Progenitor cell of endocrine pancreas (in vitro differentiated cells): ENCODE results near the gene EHF. TPM values are rescaled to one million over a fixed set of nuclear protein-coding genes. Genes with fewer than 3 reads are reported as not detected.

ENCODE experiments used
- DNase-seq: peaks from one replicate; pipeline ENCODE4 v3.0.0; 2021; ENCODE audit warnings: low spot score; ENCODE audit not compliant: unreplicated experiment
- H3K27ac Mint-ChIP-seq: 2 replicates; pipeline ENCODE4 v1.8.0; 2021; ENCODE audit warnings: mild to moderate bottlenecking, moderate library complexity, mixed read lengths
- H3K27me3 Mint-ChIP-seq: 2 replicates; pipeline ENCODE4 v1.8.0; 2021; ENCODE audit warnings: mixed read lengths
- H3K36me3 Mint-ChIP-seq: 2 replicates; pipeline ENCODE4 v1.8.0; 2022; ENCODE audit warnings: mixed read lengths; ENCODE audit not compliant: insufficient read depth
- H3K4me1 Mint-ChIP-seq: 2 replicates; pipeline ENCODE4 v1.8.0; 2021; ENCODE audit warnings: low read depth, mixed read lengths
- H3K4me3 Mint-ChIP-seq: 2 replicates; pipeline ENCODE4 v1.8.0; 2021; ENCODE audit warnings: low read depth, mild to moderate bottlenecking, moderate library complexity, mixed read lengths
- H3K9me3 Mint-ChIP-seq: 2 replicates; pipeline ENCODE4 v1.8.0; 2021; ENCODE audit warnings: low read depth, mixed read lengths
- total RNA-seq: library from RNA; stranded (reverse); gene quantifications from 2 replicates; pipeline ENCODE4 v1.2.1, GENCODE V29; 2021
- TF ChIP-seq, protein P1 (sequence below): fragments of 200-600 bp; sonication (generic); IDR thresholded peaks from one replicate; pipeline ENCODE4 v1.5.0; 2021; ENCODE audit warnings: antibody characterized with exemption, mild to moderate bottlenecking; ENCODE audit not compliant: unreplicated experiment

Gene EHF
- total RNA-seq, 1 donor from 2014 or later, result 18.6 TPM

DNA sequence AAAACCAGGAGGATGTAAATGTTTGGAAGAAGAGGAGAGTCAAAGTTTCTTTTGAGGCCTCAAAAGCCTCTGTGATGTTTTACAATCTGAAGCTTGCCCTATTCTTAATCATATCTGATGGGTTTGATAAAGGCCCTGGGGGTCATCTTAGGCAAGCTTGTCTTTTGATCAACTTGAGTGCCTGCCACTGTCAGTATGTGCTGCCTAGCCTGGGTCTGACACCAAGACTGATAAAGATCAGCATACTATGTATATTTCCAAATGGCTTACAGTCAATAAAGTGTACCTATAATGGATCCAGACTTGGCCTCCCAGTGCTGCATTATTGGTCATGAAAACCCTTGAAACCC, 12.7 kb downstream of the EHF start:
- Mint-ChIP-seq H3K4me3 (peak overlapping the region; percentile 57), H3K9me3 (no peaks in the 10 kb centered on the region), H3K4me1 (peaks cover 64% of the 10 kb centered on the region), H3K27me3 (no peaks in the 10 kb centered on the region), H3K36me3 (no peaks in the 10 kb centered on the region), H3K27ac (peak overlapping the region; percentile 98)
- TF ChIP-seq, protein P1, sequence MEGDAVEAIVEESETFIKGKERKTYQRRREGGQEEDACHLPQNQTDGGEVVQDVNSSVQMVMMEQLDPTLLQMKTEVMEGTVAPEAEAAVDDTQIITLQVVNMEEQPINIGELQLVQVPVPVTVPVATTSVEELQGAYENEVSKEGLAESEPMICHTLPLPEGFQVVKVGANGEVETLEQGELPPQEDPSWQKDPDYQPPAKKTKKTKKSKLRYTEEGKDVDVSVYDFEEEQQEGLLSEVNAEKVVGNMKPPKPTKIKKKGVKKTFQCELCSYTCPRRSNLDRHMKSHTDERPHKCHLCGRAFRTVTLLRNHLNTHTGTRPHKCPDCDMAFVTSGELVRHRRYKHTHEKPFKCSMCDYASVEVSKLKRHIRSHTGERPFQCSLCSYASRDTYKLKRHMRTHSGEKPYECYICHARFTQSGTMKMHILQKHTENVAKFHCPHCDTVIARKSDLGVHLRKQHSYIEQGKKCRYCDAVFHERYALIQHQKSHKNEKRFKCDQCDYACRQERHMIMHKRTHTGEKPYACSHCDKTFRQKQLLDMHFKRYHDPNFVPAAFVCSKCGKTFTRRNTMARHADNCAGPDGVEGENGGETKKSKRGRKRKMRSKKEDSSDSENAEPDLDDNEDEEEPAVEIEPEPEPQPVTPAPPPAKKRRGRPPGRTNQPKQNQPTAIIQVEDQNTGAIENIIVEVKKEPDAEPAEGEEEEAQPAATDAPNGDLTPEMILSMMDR, result no peak
- no peak for DNase-seq

DNA sequence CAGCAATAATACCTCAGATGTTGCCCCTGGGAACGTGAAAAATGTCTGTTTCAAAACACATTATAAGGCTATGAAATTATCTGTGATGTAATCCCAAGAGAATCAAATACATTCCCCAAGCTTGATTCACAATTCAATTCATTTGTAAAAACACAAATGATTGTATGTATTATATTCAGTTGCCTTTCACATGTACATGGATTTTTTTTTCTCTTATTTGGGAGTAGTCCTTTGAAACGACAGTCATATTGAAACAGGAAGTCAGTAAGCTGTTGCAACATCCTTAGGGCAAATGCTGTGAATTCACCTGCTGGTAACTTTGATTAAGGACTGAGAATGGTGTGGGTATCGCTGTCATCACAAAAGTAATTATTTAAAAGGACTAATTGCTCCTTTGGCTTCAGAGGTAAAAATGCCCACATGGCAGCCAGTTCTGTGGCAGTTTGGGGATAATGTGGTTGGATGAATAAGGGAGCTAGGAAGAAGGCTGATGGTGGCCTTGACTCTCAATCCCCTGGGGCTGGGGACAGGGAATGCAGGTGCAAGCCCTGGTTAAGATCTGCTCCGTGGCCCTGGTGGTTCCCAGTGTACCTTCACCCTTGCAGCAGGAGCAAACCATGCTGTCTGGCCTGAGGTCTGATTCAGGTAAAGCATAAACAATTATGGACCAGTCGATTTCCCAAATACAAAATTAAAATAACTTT, 13.2 kb downstream of the EHF start:
- no peak overlapping the region for H3K4me3 Mint-ChIP-seq
- H3K9me3 Mint-ChIP-seq, result no peaks in the 10 kb centered on the region
- H3K27ac Mint-ChIP-seq, result peak overlapping the region; percentile 45

DNA sequence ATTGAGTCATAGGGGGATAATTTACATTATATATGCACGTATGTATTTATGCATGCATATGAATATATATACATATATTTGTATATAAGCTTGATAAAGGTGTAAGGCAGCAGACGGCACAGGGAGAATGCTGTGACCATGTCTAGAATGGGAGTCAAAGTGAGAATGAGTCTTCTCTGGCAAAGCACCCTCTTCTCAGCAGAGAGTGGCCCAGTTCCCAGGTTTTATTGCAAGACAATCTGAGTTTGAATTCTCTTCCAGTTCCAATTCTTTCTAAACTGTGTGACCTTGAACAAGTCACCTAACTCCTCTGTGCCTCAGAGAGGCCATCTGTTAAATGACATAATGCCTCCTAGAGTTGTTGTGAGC, 13.8 kb downstream of the EHF start:
- Mint-ChIP-seq H3K4me3 (no peak overlapping the region), H3K9me3 (no peaks in the 10 kb centered on the region), H3K27me3 (no peaks in the 10 kb centered on the region), H3K36me3 (no peaks in the 10 kb centered on the region), H3K4me1 (peaks cover 64% of the 10 kb centered on the region), H3K27ac (no peak overlapping the region)
- TF ChIP-seq, protein P1, result no peak
- no peak for DNase-seq

More for the DNA sequence above, 13.2 kb downstream of the EHF start:
- H3K4me1 Mint-ChIP-seq, result peaks cover 65% of the 10 kb centered on the region
- DNase-seq, result no peak
- H3K27me3 Mint-ChIP-seq, result no peaks in the 10 kb centered on the region
- H3K36me3 Mint-ChIP-seq, result no peaks in the 10 kb centered on the region
- TF ChIP-seq, protein P1, result peak; percentile 6

DNA sequence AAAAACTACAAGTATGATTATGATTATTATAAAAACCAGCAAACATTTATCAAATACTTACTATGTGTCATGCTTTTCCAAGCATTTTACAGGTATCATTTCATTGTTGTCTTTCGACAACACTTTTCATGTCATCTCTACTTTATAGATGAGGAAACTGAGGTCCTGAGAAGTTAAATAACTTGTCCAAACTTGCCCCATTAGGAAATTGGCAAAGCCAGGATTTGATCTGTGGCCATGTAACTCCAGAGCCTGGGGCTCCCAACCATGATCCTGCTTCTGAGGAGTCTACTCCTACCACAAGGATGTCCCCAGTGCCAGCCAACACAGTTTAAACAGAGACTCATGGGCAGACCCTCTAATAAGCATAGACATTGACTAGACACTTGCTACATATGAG, 15.2 kb downstream of the EHF start:
- TF ChIP-seq, protein P1, result no peak
- Mint-ChIP-seq H3K27me3 (no peaks in the 10 kb centered on the region), H3K27ac (no peak overlapping the region)

DNA sequence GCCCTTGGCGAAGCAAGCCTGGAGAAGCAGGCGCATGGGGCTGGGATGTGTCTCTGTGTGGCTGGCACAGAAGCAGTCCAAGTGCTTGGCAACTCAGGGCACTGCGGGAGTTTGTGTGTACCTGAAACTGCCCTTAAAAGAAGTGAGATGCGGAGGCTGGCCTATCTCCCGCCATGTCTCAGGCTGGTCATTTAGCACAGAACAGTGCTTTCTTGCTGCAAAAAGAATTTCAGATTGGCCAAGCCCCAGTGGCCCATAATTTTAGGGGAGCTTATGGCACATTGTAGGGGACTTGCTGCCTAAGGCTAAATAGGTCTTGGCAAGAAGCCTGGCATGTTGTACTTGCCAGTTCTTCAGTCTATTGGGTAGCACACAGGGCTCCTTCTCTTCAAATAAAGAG, 16.4 kb downstream of the EHF start:
- Mint-ChIP-seq H3K27me3 (no peaks in the 10 kb centered on the region), H3K4me3 (no peak overlapping the region), H3K9me3 (no peaks in the 10 kb centered on the region), H3K4me1 (peaks cover 65% of the 10 kb centered on the region), H3K27ac (no peak overlapping the region), H3K36me3 (no peaks in the 10 kb centered on the region)
- TF ChIP-seq, protein P1, result no peak
- DNase-seq, result no peak

More for the DNA sequence above, 15.2 kb downstream of the EHF start:
- Mint-ChIP-seq H3K4me3 (no peak overlapping the region), H3K36me3 (no peaks in the 10 kb centered on the region), H3K9me3 (no peaks in the 10 kb centered on the region), H3K4me1 (peaks cover 67% of the 10 kb centered on the region)
- no peak for DNase-seq
